ENCODE measurements around the gene C8G.

DNA sequence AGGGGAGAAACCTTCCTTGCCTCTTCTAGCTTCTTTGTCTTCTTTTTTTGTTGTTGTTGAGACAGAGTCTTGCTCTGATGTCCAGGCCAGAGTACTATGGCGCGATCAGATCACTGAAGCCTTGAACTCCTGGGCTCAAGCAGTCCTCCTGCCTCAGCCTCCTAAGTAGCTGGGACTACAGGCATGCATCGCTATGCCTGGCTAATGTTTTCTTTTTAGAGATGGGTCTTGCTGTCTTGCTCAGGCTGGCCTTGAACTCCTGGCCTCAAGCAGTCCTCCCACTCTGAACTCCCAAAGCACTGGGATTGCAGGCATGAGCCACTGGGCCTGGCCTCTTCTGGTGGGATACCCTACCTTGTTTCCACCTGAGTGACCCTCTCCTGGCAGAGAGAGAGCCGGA, 43.8 kb downstream of the C8G start:
- TF ChIP-seq CTCF (IDR thresholded peaks at IDR 0.05 in 4 of 5, conservative IDR thresholded peaks at IDR 0.05 in 1 of 5) (no peak), POLR2A (IDR thresholded peaks at IDR 0.05) (no peak)
